Ovary (tissue), 9 donors: ENCODE results near the gene TULP4. TPM values are rescaled to one million over a fixed set of nuclear protein-coding genes. Genes with fewer than 3 reads are reported as not detected.

Experiments used
- DNase-seq, 5 donors: peaks; one replicate each; pipeline ENCODE4 v3.0.0-alpha.2; 2019 to 2020
- H3K27ac ChIP-seq, 2 donors: fragments of 200-600 bp; one replicate each; pipeline versions ENCODE4 v1.5.1 to v1.8.0; 2019 to 2022
- H3K27me3 ChIP-seq: fragments of 200-600 bp; one replicate; pipeline ENCODE4 v1.8.0; 2022
- H3K36me3 ChIP-seq: fragments of 200-600 bp; sonication (generic); one replicate; pipeline ENCODE4 v1.5.1; 2019
- H3K4me1 ChIP-seq: one replicate; pipeline ENCODE4 v1.8.1; 2013; ENCODE audit warnings: mild to moderate bottlenecking, moderate library complexity; ENCODE audit not compliant: insufficient read depth
- H3K4me3 ChIP-seq: fragments of 200-600 bp; sonication (generic); one replicate; pipeline ENCODE4 v1.5.1; 2017
- H3K9me3 ChIP-seq, 2 donors: fragments of 200-600 bp in 1 of 2; sonication (generic) in 1 of 2; one replicate each; pipeline versions ENCODE4 v1.5.1 to v1.8.1; 2013 to 2019; ENCODE audit warnings: mild to moderate bottlenecking in 1 of 2, moderate library complexity in 1 of 2
- CTCF ChIP-seq, 3 donors: fragments of 450-650 bp in 2 of 3; fragments of 200-600 bp in 1 of 3; IDR thresholded peaks; one replicate each; pipeline versions ENCODE4 v1.5.1 to v1.8.0; 2016 to 2022; ENCODE audit warnings: antibody characterized with exemption in 3 of 3, mild to moderate bottlenecking in 1 of 3
- EP300 ChIP-seq: sonication (generic); formaldehyde crosslinking; IDR thresholded peaks from one replicate; pipeline ENCODE4 v1.6.1; 2017; ENCODE audit warnings: antibody characterized with exemption
- POLR2A ChIP-seq: fragments of 450-650 bp; IDR thresholded peaks from one replicate; pipeline ENCODE4 v1.6.1; 2017; ENCODE audit warnings: antibody characterized with exemption, mild to moderate bottlenecking, moderate library complexity
- WGBS, 3 donors: extraction: QIAGEN DNeasy Blood & Tissue Kit in 1 of 3; methylation state at CpG; one replicate each; pipeline versions ENCODE4 v1.1.5 to v1.1.7; 2013 to 2017; 5-methylcytosine and 5-hydroxymethylcytosine counted together
- intact Hi-C, 4 donors: fragments of 100-400 bp; cut with DNase I; formaldehyde crosslinking; loops; one replicate each; pipeline versions ENCODE4 v1.11.0 to v1.15.1; 2022 to 2023
- polyA plus RNA-seq, 2 donors: library from polyadenylated mRNA; stranded (reverse); fragments of 200-250 nt in 1 of 2; fragments of 350-450 nt in 1 of 2; fragmentation: Illumina TruSeq in 1 of 2; extraction: RNeasy Lipid Tissue Mini Kit (QIAGEN cat#74804) in 1 of 2; gene quantifications; one replicate each; pipeline ENCODE4 v1.2.3, GENCODE V29; 2013 to 2014
- total RNA-seq, 7 donors: library from RNA; depleted of rRNA in 2 of 7; stranded (reverse); fragments of >200 nt in 2 of 7; fragmentation: NEBNext Ultra II Directional in 3 of 7; extraction: Animal tissue kit (Norgen Biotek cat#: 25700) in 3 of 7; gene quantifications; one replicate each; pipeline versions ENCODE4 v1.1.0 to v1.2.4, GENCODE V29; 2016 to 2023
- donor health status: DM: no; HTN: no; CAD: no; lungs with moderate emphysema.
- donor health status: DM: no; HTN: no; CAD: no.
- donor health status: Bipolar disorder and iron deficiency.
- donor health status: DM: yes; HTN: yes; CAD: no.
- donor health status: DM: no; HTN: no; CAD: no.
- donor health status: DM: yes; HTN: yes; CAD: no.

The TULP4 gene
- total and polyA plus RNA-seq, 9 donors, result 7.5 to 152 (median 92.6) TPM

DNA sequence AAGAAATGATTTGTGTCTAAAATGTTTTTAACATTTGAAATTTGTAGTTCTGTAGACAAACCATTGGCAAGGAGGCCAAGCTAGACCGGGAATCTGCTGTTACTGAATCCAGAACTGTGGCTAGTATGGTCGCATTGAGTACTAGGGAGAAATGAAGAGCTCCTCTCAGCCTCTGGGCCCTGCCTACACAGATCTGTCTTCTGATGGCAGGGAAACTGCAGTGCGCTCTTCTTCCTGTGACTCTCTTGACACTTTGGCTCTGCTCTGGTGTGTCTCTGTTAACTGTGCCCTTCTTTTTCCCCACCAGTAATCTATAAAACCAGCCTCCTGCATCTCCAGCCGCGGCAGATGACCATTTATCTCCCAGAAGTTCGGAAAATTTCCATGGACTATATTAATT, 186.1 kb downstream of the TULP4 start:
- no peaks in the 10 kb centered on the region for H3K27me3 ChIP-seq
- H3K27ac ChIP-seq, result no peak overlapping the region
- no peaks in the 10 kb centered on the region for H3K4me1 ChIP-seq
- no peaks in the 10 kb centered on the region for H3K36me3 ChIP-seq
- H3K4me3 ChIP-seq, result no peak overlapping the region
- intact Hi-C loops, result no loop called here
- no peak for TF ChIP-seq POLR2A
- TF ChIP-seq EP300, result no peak
- TF ChIP-seq CTCF (IDR thresholded peaks at IDR 0.05), result no peak
- DNase-seq, result no peak
- no peaks in the 10 kb centered on the region for H3K9me3 ChIP-seq
- 93 to 97% (median 96%) methylated on average over 6 of the region's 6 CpGs for WGBS, 3 donors

DNA sequence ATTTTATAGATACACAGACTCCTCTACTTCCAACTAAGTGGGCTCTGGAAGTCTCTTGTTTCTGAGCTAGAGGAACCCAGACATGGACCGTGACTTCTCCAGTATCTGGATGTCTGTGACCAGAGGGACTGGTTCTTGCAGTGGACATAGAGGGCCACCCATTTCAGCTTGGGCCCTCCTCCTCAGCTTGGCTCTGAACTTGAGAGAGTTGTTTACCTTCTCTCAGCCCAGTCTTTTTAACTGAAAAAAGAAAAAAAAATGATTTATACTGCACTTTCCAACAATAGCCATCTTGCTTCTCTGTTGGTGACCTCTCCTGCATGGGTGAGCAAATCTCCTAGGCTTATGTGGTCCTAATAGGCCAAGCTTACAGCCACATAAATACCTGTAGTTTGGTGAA, 187.3 kb downstream of the TULP4 start:
- no peak overlapping the region for H3K27ac ChIP-seq
- H3K4me3 ChIP-seq, result no peak overlapping the region
- no peak for DNase-seq
- no peaks in the 10 kb centered on the region for H3K36me3 ChIP-seq
- H3K9me3 ChIP-seq, result no peaks in the 10 kb centered on the region
- no peak for TF ChIP-seq POLR2A
- no peak for TF ChIP-seq CTCF (IDR thresholded peaks at IDR 0.05)
- no peak for TF ChIP-seq EP300
- H3K27me3 ChIP-seq, result no peaks in the 10 kb centered on the region
- no peaks in the 10 kb centered on the region for H3K4me1 ChIP-seq
- intact Hi-C loops, result no loop called here
- 90 to 100% (median 95%) methylated on average over 1 of the region's 1 CpG for WGBS, 3 donors

DNA sequence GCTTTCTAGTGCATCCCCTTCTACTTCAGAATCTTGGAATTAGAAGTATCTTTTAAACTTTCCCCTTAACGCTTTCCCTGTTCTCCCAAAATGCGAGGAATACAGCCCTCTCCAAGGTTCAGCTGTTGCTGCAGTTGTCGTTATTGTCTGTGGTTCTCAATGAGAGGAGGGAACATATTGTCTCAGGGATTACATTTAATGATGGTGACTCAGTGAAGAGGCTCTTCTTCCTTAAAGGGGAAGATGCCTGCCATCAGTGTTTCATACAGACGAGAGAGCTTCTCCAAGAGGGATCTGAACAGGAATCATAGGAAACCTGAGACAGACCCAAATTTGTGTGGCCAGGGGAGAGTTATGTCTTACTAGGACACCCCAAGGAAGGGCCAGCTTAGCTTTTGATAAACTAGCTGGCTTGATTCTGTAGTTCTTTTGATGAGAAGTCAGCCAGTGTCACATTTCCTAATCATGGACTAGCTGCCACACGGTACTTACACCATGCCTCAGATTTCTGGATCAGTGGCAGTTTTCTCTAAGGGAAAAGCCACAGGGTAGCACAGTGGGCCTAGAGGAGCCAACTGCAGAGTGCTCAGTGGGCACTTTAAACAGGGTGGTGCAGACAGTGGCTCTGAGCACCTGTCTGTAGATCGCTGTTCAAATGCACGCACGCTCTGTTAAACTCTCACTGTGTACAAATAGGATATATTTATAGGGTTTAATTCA, 187.9 kb downstream of the TULP4 start:
- intact Hi-C loops, result no loop called here
- H3K9me3 ChIP-seq, result no peaks in the 10 kb centered on the region

DNA sequence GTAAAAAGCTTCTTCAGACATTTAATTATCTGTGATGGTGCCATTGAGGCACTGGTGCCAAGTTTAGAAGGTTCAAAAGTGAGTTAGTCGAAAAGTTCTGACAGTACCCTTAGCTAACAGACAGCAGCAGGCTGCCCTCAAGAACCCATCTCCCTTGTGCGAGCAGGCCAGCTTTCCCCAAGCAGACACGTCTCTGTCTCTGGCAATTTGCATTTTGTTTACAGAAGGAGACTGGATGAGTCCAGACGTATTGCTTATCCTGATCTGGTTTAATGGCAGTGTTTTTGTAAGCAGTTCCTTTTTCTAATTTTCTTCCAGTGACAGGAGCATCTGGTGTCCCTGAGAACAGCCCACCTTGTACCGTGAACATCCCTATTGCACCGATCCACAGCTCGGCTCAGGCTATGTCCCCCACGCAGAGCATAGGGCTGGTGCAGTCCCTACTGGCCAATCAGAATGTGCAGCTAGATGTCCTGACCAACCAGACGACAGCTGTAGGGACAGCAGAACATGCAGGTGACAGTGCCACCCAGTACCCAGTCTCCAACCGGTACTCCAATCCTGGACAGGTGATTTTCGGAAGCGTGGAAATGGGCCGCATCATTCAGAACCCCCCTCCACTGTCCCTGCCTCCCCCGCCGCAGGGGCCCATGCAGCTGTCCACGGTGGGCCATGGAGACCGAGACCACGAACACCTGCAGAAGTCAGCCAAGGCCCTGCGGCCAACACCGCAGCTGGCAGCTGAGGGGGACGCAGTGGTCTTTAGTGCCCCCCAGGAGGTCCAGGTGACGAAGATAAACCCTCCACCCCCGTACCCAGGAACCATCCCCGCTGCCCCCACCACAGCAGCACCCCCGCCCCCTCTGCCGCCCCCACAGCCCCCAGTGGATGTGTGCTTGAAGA, 189.3 kb downstream of the TULP4 start:
- intact Hi-C loops, result no loop called here
- H3K4me1 ChIP-seq, result no peaks in the 10 kb centered on the region
- 92 to 96% (median 96%) methylated on average over 20 to 26 of the region's 26 CpGs for WGBS, 3 donors
- no peak for DNase-seq
- no peaks in the 10 kb centered on the region for H3K27me3 ChIP-seq
- no peaks in the 10 kb centered on the region for H3K36me3 ChIP-seq
- no peaks in the 10 kb centered on the region for H3K9me3 ChIP-seq
- H3K27ac ChIP-seq, result no peak overlapping the region
- no peak overlapping the region for H3K4me3 ChIP-seq
- TF ChIP-seq EP300 (no peak), POLR2A (no peak), CTCF (IDR thresholded peaks at IDR 0.05) (no peak)

More for the DNA sequence above, 187.9 kb downstream of the TULP4 start:
- Histone ChIP-seq H3K27me3 (no peaks in the 10 kb centered on the region), H3K36me3 (no peaks in the 10 kb centered on the region), H3K27ac (no peak overlapping the region), H3K4me1 (no peaks in the 10 kb centered on the region), H3K4me3 (no peak overlapping the region)
- TF ChIP-seq POLR2A, result no peak
- 84 to 85% (median 85%) methylated on average over 8 of the region's 8 CpGs for WGBS, 3 donors
- no peak for DNase-seq
